Activated naive CD4-positive, alpha-beta T cell treated with anti-CD3 and anti-CD28 coated beads, Interleukin-2, amount 50 U/mL, for 24 hours (primary cell): ENCODE measurements around the gene C14orf119.
A peak's percentile ranks its signal among the peaks of the same experiment; 100 is the strongest.
"Not testable (repeated sequence)": the region's sequence is repeated elsewhere in the genome, so short reads cannot be mapped to it uniquely, and the experiment has no call there.

Source experiments
- H3K27ac Mint-ChIP-seq: one replicate; pipeline ENCODE4 v1.8.0; 2021; ENCODE audit warnings: mild to moderate bottlenecking, mixed read lengths
- H3K27me3 Mint-ChIP-seq: one replicate; pipeline ENCODE4 v1.8.0; 2021; ENCODE audit warnings: mixed read lengths
- H3K36me3 Mint-ChIP-seq: one replicate; pipeline ENCODE4 v1.8.0; 2021; ENCODE audit warnings: mixed read lengths
- H3K4me1 Mint-ChIP-seq: one replicate; pipeline ENCODE4 v1.8.0; 2021; ENCODE audit warnings: mixed read lengths
- H3K4me3 Mint-ChIP-seq: one replicate; pipeline ENCODE4 v1.8.0; 2021; ENCODE audit warnings: mild to moderate bottlenecking, mixed read lengths
- H3K9me3 Mint-ChIP-seq: one replicate; pipeline ENCODE4 v1.8.0; 2021; ENCODE audit warnings: mixed read lengths

C14orf119 gene

GRCh38 chr14:23093991-23094665 is 1.2 kb upstream of the C14orf119 start:
- Mint-ChIP-seq H3K27me3 (no peaks in the 10 kb centered on the region), H3K4me1 (peaks cover 50% of the 10 kb centered on the region), H3K9me3 (no peaks in the 10 kb centered on the region), H3K36me3 (peaks cover 16% of the 10 kb centered on the region), H3K27ac (no peak overlapping the region), H3K4me3 (no peak overlapping the region)

- Mint-ChIP-seq H3K4me3 (no peak within 1 kb of the TSS), H3K4me1 (peaks cover 51% of the 10 kb centered on the region), H3K27ac (no peak within 1 kb of the TSS), H3K27me3 (no peaks in the 10 kb centered on the region), H3K36me3 (peaks cover 13% of the 10 kb centered on the region), H3K9me3 (no peaks in the 10 kb centered on the region)
Observed at GRCh38 chr14:23094666-23095195, 574 bp upstream of the C14orf119 start, which contains the start of gene ACIN1. TSS of gene ACIN1 (minus strand) at chr14:23095136. CDS start at chr14:23095112, 24 bp downstream.

- H3K36me3 Mint-ChIP-seq, result peaks cover 8% of the 10 kb centered on the region
- no peak overlapping the region for H3K4me3 Mint-ChIP-seq
- peaks cover 34% of the 10 kb centered on the region for H3K4me1 Mint-ChIP-seq
- no peaks in the 10 kb centered on the region for H3K9me3 Mint-ChIP-seq
- no peaks in the 10 kb centered on the region for H3K27me3 Mint-ChIP-seq
- H3K27ac Mint-ChIP-seq, result peak overlapping the region; percentile 44
Observed at GRCh38 chr14:23097786-23098185, 2.5 kb downstream of the C14orf119 start.

- Mint-ChIP-seq H3K36me3 (peaks cover 8% of the 10 kb centered on the region), H3K4me1 (peaks cover 25% of the 10 kb centered on the region), H3K9me3 (no peaks in the 10 kb centered on the region), H3K4me3 (no peak overlapping the region), H3K27me3 (no peaks in the 10 kb centered on the region), H3K27ac (no peak overlapping the region)
Observed at GRCh38 chr14:23099212-23099861, 4.0 kb downstream of the C14orf119 start.

GRCh38 chr14:23101213-23101970 is 6.1 kb downstream of the C14orf119 start:
- Mint-ChIP-seq H3K9me3 (no peaks in the 10 kb centered on the region), H3K4me1 (peaks cover 25% of the 10 kb centered on the region), H3K27me3 (no peaks in the 10 kb centered on the region), H3K4me3 (no peak overlapping the region), H3K36me3 (peaks cover 8% of the 10 kb centered on the region), H3K27ac (no peak overlapping the region)

- Mint-ChIP-seq H3K4me3 (no peak overlapping the region), H3K4me1 (peaks cover 17% of the 10 kb centered on the region), H3K27me3 (no peaks in the 10 kb centered on the region), H3K9me3 (no peaks in the 10 kb centered on the region), H3K36me3 (peaks cover 6% of the 10 kb centered on the region), H3K27ac (no peak overlapping the region)
Observed at GRCh38 chr14:23101986-23102625, 6.8 kb downstream of the C14orf119 start.

- H3K36me3 Mint-ChIP-seq, result peaks cover 2% of the 10 kb centered on the region
- no peaks in the 10 kb centered on the region for H3K9me3 Mint-ChIP-seq
- H3K4me3 Mint-ChIP-seq, result no peak overlapping the region
- no peak overlapping the region for H3K27ac Mint-ChIP-seq
- peaks cover 10% of the 10 kb centered on the region for H3K4me1 Mint-ChIP-seq
- H3K27me3 Mint-ChIP-seq, result no peaks in the 10 kb centered on the region
Observed at GRCh38 chr14:23102801-23103200, 7.5 kb downstream of the C14orf119 start.

GRCh38 chr14:23103581-23103980 is 8.3 kb downstream of the C14orf119 start:
- H3K4me3 Mint-ChIP-seq, result no peak overlapping the region
- H3K36me3 Mint-ChIP-seq, result peaks cover 2% of the 10 kb centered on the region
- H3K27ac Mint-ChIP-seq, result no peak overlapping the region
- no peaks in the 10 kb centered on the region for H3K27me3 Mint-ChIP-seq
- H3K4me1 Mint-ChIP-seq, result peaks cover 8% of the 10 kb centered on the region
- no peaks in the 10 kb centered on the region for H3K9me3 Mint-ChIP-seq

- Mint-ChIP-seq H3K27me3 (no peaks in the 10 kb centered on the region), H3K27ac (no peak overlapping the region), H3K9me3 (no peaks in the 10 kb centered on the region), H3K4me1 (peaks cover 7% of the 10 kb centered on the region), H3K36me3 (peaks cover 2% of the 10 kb centered on the region), H3K4me3 (no peak overlapping the region)
Observed at GRCh38 chr14:23104070-23104590, 8.8 kb downstream of the C14orf119 start.

GRCh38 chr14:23104591-23105347 is 9.5 kb downstream of the C14orf119 start, which contains the start of gene CIROP:
TSS of gene CIROP (minus strand) at chr14:23104989. CDS start at chr14:23104920, 69 bp downstream.
- Mint-ChIP-seq H3K27ac (no peak within 1 kb of the TSS), H3K4me1 (peaks cover 1% of the 10 kb centered on the region), H3K4me3 (no peak within 1 kb of the TSS), H3K9me3 (no peaks in the 10 kb centered on the region), H3K27me3 (no peaks in the 10 kb centered on the region), H3K36me3 (no peaks in the 10 kb centered on the region)

- Mint-ChIP-seq H3K9me3 (no peaks in the 10 kb centered on the region), H3K4me3 (no peak overlapping the region), H3K36me3 (no peaks in the 10 kb centered on the region), H3K27ac (no peak overlapping the region), H3K4me1 (no peaks in the 10 kb centered on the region), H3K27me3 (no peaks in the 10 kb centered on the region)
Observed at GRCh38 chr14:23105348-23105824, 10.1 kb downstream of the C14orf119 start.

- Mint-ChIP-seq H3K36me3 (no peaks in the 10 kb centered on the region), H3K9me3 (no peaks in the 10 kb centered on the region), H3K27ac (no peak overlapping the region)
Observed at GRCh38 chr14:23106747-23107045, 11.4 kb downstream of the C14orf119 start.

GRCh38 chr14:23107620-23108019 is 12.3 kb downstream of the C14orf119 start:
- H3K27ac Mint-ChIP-seq, H3K9me3 Mint-ChIP-seq, H3K36me3 Mint-ChIP-seq, H3K27me3 Mint-ChIP-seq, H3K4me3 Mint-ChIP-seq, H3K4me1 Mint-ChIP-seq: not testable (repeated sequence)

More at GRCh38 chr14:23106747-23107045, 11.4 kb downstream of the C14orf119 start:
- Mint-ChIP-seq H3K4me1 (no peaks in the 10 kb centered on the region), H3K4me3 (no peak overlapping the region), H3K27me3 (no peaks in the 10 kb centered on the region)

GRCh38 chr14:23108169-23108568 is 12.9 kb downstream of the C14orf119 start:
- H3K9me3 Mint-ChIP-seq, H3K4me1 Mint-ChIP-seq, H3K4me3 Mint-ChIP-seq, H3K27ac Mint-ChIP-seq, H3K27me3 Mint-ChIP-seq, H3K36me3 Mint-ChIP-seq: not testable (repeated sequence)
